NCI-H1105 treated with DMSO at 0.1 percent for 48 hours (cell line): ENCODE measurements around the gene RPL13A.
"Not testable (repeated sequence)": the region's sequence is repeated elsewhere in the genome, so short reads cannot be mapped to it uniquely, and the experiment has no call there.

Experiments
- DNase-seq: peaks from one replicate; lab custom pipeline; 2025; lab: John Stamatoyannopoulos, UW

RPL13A gene

GRCh38 chr19:49487277-49488045, at the start of gene RPL13A:
Gene RPL13A, plus strand, starts transcription at chr19:49487608. Its CDS starts 22 bp downstream, at chr19:49487630.
- DNase-seq = peak; percentile 99

GRCh38 chr19:49438261-49438660, 49.1 kb upstream of the RPL13A start:
- no peak for DNase-seq

- DNase-seq = no peak
Measured at GRCh38 chr19:49439836-49440235, 47.6 kb upstream of the RPL13A start.

GRCh38 chr19:49440439-49441209, 46.8 kb upstream of the RPL13A start:
- DNase-seq = no peak

- DNase-seq = peak; percentile 14
Measured at GRCh38 chr19:49441210-49441959, 46.0 kb upstream of the RPL13A start, which contains the start of gene SLC17A7. Gene SLC17A7, minus strand, starts transcription at chr19:49441527. Its CDS starts 148 bp downstream, at chr19:49441379.

GRCh38 chr19:49441960-49442350, 45.5 kb upstream of the RPL13A start:
- no peak for DNase-seq

- no peak for DNase-seq
Measured at GRCh38 chr19:49442354-49442753, 45.1 kb upstream of the RPL13A start.

- peak; percentile 68 for DNase-seq
Measured at GRCh38 chr19:49442771-49443365, 44.5 kb upstream of the RPL13A start.

- peak; percentile 97 for DNase-seq
Measured at GRCh38 chr19:49443366-49444099, 43.9 kb upstream of the RPL13A start.

- not testable (repeated sequence) for DNase-seq
Measured at GRCh38 chr19:49444100-49444700, 43.2 kb upstream of the RPL13A start.

GRCh38 chr19:49445997-49446396, 41.4 kb upstream of the RPL13A start:
- DNase-seq = no peak

- no peak for DNase-seq
Measured at GRCh38 chr19:49447485-49448431, 39.6 kb upstream of the RPL13A start.

- no peak for DNase-seq
Measured at GRCh38 chr19:49448432-49448786, 39.0 kb upstream of the RPL13A start.

GRCh38 chr19:49450405-49450804, 37.0 kb upstream of the RPL13A start:
- DNase-seq = no peak

GRCh38 chr19:49451430-49452181, 35.8 kb upstream of the RPL13A start, which contains the start of gene PIH1D1:
Gene PIH1D1, minus strand, starts transcription at chr19:49451814. Its CDS starts 240 bp downstream, at chr19:49451574.
- DNase-seq = peak; percentile 99

- DNase-seq = peak; percentile 97
Measured at GRCh38 chr19:49453013-49453756, 34.2 kb upstream of the RPL13A start, which contains the start of gene ALDH16A1. Gene ALDH16A1, plus strand, starts transcription at chr19:49453225. Its CDS starts 107 bp downstream, at chr19:49453332.

- no peak for DNase-seq
Measured at GRCh38 chr19:49453757-49454240, 33.6 kb upstream of the RPL13A start.

- no peak for DNase-seq
Measured at GRCh38 chr19:49455773-49456172, 31.6 kb upstream of the RPL13A start.
